CD4-positive, alpha-beta T cell treated with Interleukin-4 for 1 hour (primary cell): ENCODE measurements around the gene MCTP1.

Experiments
- DNase-seq, 2 donors: peaks; one replicate each; pipeline ENCODE4 v3.0.0-alpha.2; 2020 to 2022

The MCTP1 gene

GRCh38 chr5:94747371-94747770, 537.5 kb downstream of the MCTP1 start:
- no peak for DNase-seq

GRCh38 chr5:94746731-94747124, 538.2 kb downstream of the MCTP1 start:
- DNase-seq: no peak

GRCh38 chr5:94745786-94746730, 538.8 kb downstream of the MCTP1 start:
- DNase-seq: no peak

GRCh38 chr5:94744906-94745305, 540.0 kb downstream of the MCTP1 start:
- DNase-seq: no peak

- DNase-seq: no peak
Observed at GRCh38 chr5:94742852-94743251, 542.0 kb downstream of the MCTP1 start.

GRCh38 chr5:94740286-94740685, 544.6 kb downstream of the MCTP1 start:
- DNase-seq: no peak

GRCh38 chr5:94736498-94736897, 548.4 kb downstream of the MCTP1 start:
- DNase-seq: no peak

- DNase-seq: no peak
Observed at GRCh38 chr5:94731471-94731870, 553.4 kb downstream of the MCTP1 start.

GRCh38 chr5:94725142-94725541, 559.8 kb downstream of the MCTP1 start:
- no peak for DNase-seq

GRCh38 chr5:94715768-94716167, 569.1 kb downstream of the MCTP1 start:
- no peak for DNase-seq

GRCh38 chr5:94711785-94712184, 573.1 kb downstream of the MCTP1 start:
- DNase-seq: no peak

GRCh38 chr5:94709277-94709676, 575.6 kb downstream of the MCTP1 start:
- DNase-seq: no peak

- no peak for DNase-seq
Observed at GRCh38 chr5:94707359-94707758, 577.5 kb downstream of the MCTP1 start.

GRCh38 chr5:94705427-94705826, 579.5 kb downstream of the MCTP1 start:
- DNase-seq: no peak

GRCh38 chr5:94702729-94703128, 582.2 kb downstream of the MCTP1 start:
- no peak for DNase-seq

GRCh38 chr5:94700592-94700991, 584.3 kb downstream of the MCTP1 start:
- peak in 1 of 2 donors; percentile 14 for DNase-seq

GRCh38 chr5:94699562-94699961, 585.3 kb downstream of the MCTP1 start:
- DNase-seq: no peak

- no peak for DNase-seq
Observed at GRCh38 chr5:94698197-94698596, 586.7 kb downstream of the MCTP1 start.

GRCh38 chr5:94694671-94695070, 590.2 kb downstream of the MCTP1 start:
- no peak for DNase-seq

- no peak for DNase-seq
Observed at GRCh38 chr5:94693845-94694370, 591.0 kb downstream of the MCTP1 start.

- peak in 1 of 2 donors; percentile 59 for DNase-seq
Observed at GRCh38 chr5:94693043-94693822, 591.7 kb downstream of the MCTP1 start.

- no peak for DNase-seq
Observed at GRCh38 chr5:94692581-94692980, 592.3 kb downstream of the MCTP1 start.

GRCh38 chr5:94691949-94692348, 592.9 kb downstream of the MCTP1 start:
- no peak for DNase-seq

GRCh38 chr5:94691291-94691690, 593.6 kb downstream of the MCTP1 start:
- DNase-seq: no peak
